PC-3 (cell line): Measurements from ENCODE around the gene NIT1.

ENCODE experiments used
- EZH2 ChIP-seq: fragments of 300-600 bp; sonication (generic); IDR thresholded peaks from one replicate; pipeline ENCODE4 v1.6.1; 2017; ENCODE audit warnings: antibody characterized with exemption, mild to moderate bottlenecking, low read length; ENCODE audit not compliant: unreplicated experiment
- EZH2phosphoT487 ChIP-seq: fragments of 300-600 bp; sonication (generic); IDR thresholded peaks from 2 replicates; pipeline ENCODE4 v1.6.1; 2018; ENCODE audit warnings: mild to moderate bottlenecking, antibody characterized with exemption, low read length, borderline replicate concordance
- TF ChIP-seq, protein P1 (sequence below): fragments of 300-600 bp; sonication (generic); conservative IDR thresholded peaks from 2 replicates; pipeline ENCODE4 v1.5.1; 2017; ENCODE audit warnings: antibody characterized with exemption, low read depth, mild to moderate bottlenecking, low read length

- TF ChIP-seq, protein P1, sequence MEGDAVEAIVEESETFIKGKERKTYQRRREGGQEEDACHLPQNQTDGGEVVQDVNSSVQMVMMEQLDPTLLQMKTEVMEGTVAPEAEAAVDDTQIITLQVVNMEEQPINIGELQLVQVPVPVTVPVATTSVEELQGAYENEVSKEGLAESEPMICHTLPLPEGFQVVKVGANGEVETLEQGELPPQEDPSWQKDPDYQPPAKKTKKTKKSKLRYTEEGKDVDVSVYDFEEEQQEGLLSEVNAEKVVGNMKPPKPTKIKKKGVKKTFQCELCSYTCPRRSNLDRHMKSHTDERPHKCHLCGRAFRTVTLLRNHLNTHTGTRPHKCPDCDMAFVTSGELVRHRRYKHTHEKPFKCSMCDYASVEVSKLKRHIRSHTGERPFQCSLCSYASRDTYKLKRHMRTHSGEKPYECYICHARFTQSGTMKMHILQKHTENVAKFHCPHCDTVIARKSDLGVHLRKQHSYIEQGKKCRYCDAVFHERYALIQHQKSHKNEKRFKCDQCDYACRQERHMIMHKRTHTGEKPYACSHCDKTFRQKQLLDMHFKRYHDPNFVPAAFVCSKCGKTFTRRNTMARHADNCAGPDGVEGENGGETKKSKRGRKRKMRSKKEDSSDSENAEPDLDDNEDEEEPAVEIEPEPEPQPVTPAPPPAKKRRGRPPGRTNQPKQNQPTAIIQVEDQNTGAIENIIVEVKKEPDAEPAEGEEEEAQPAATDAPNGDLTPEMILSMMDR = no peak
- TF ChIP-seq EZH2 (no peak), EZH2phosphoT487 (no peak)
These were observed 28.0 kb upstream of the NIT1 start for GRCh38 chr1:161089938-161090337.
